Activated T-helper 2 cell treated with anti-CD3 and anti-CD28 coated beads, Interferon-gamma antibody, Interleukin-2, Interleukin-4, amounts not matched to agents 10 μg/mL and 5 μg/mL and 100 μg/mL, durations not matched to agents 14 hours and 24 hours and 36 hours (primary cell): ENCODE measurements around the gene TULP4. TPM values are rescaled to one million over a fixed set of nuclear protein-coding genes. Genes with fewer than 3 reads are reported as not detected.
"Not testable (repeated sequence)": the region's sequence is repeated elsewhere in the genome, so short reads cannot be mapped to it uniquely, and the experiment has no call there.

ENCODE experiments used
- DNase-seq: peaks from one replicate; pipeline ENCODE4 v3.0.0; 2021; ENCODE audit warnings: low spot score
- H3K27ac Mint-ChIP-seq: one replicate; pipeline ENCODE4 v1.8.0; 2021; ENCODE audit warnings: mixed read lengths
- H3K27me3 Mint-ChIP-seq: one replicate; pipeline ENCODE4 v1.8.0; 2021; ENCODE audit warnings: low read depth, mixed read lengths
- H3K36me3 Mint-ChIP-seq: one replicate; pipeline ENCODE4 v1.8.0; 2021; ENCODE audit warnings: low read depth, mixed read lengths
- H3K4me1 Mint-ChIP-seq: one replicate; pipeline ENCODE4 v1.8.0; 2021; ENCODE audit warnings: low read depth, mixed read lengths
- H3K4me3 Mint-ChIP-seq: one replicate; pipeline ENCODE4 v1.8.0; 2021; ENCODE audit warnings: low read depth, mild to moderate bottlenecking, moderate library complexity, mixed read lengths
- H3K9me3 Mint-ChIP-seq: one replicate; pipeline ENCODE4 v1.8.0; 2021; ENCODE audit warnings: mixed read lengths
- intact Hi-C: fragments of 100-400 bp; cut with micrococcal nuclease; formaldehyde crosslinking; loops from one replicate; pipeline ENCODE4 v1.15.1; 2023
- total RNA-seq: library from RNA; stranded (reverse); gene quantifications from 2 replicates; pipeline ENCODE4 v1.2.3, GENCODE V29; 2022

Gene TULP4
- total RNA-seq, 1 donor from 2014 or later = 19.8 TPM

- H3K4me1 Mint-ChIP-seq, H3K4me3 Mint-ChIP-seq, H3K27me3 Mint-ChIP-seq, H3K27ac Mint-ChIP-seq, H3K9me3 Mint-ChIP-seq, H3K36me3 Mint-ChIP-seq, intact Hi-C loops, DNase-seq: not testable (repeated sequence)
Observed at GRCh38 chr6:158339197-158339596, 26.9 kb downstream of the TULP4 start.

- Mint-ChIP-seq H3K27me3 (no peaks in the 10 kb centered on the region), H3K4me3 (no peak overlapping the region), H3K27ac (no peak overlapping the region), H3K9me3 (peaks cover 2% of the 10 kb centered on the region), H3K4me1 (peaks cover 12% of the 10 kb centered on the region), H3K36me3 (peaks cover 5% of the 10 kb centered on the region)
- DNase-seq = no peak
- intact Hi-C loops = no loop called here
Observed at GRCh38 chr6:158340252-158340651, 28.0 kb downstream of the TULP4 start.

GRCh38 chr6:158344534-158344933 lies 32.3 kb downstream of the TULP4 start:
- peaks cover 18% of the 10 kb centered on the region for H3K9me3 Mint-ChIP-seq
- intact Hi-C loops = loop anchor here (2.0 kb wide), 1 partner anchor 54 kb away; no protein-coding TSS in a partner anchor
- no peaks in the 10 kb centered on the region for H3K27me3 Mint-ChIP-seq
- H3K36me3 Mint-ChIP-seq = peaks cover 23% of the 10 kb centered on the region
- H3K4me3 Mint-ChIP-seq = no peak overlapping the region
- peaks cover 16% of the 10 kb centered on the region for H3K4me1 Mint-ChIP-seq
- no peak for DNase-seq
- peak overlapping the region; percentile 6 for H3K27ac Mint-ChIP-seq

- Mint-ChIP-seq H3K36me3 (peaks cover 23% of the 10 kb centered on the region), H3K9me3 (peaks cover 18% of the 10 kb centered on the region), H3K4me1 (peaks cover 16% of the 10 kb centered on the region)
- not testable (repeated sequence) for DNase-seq, H3K4me3 Mint-ChIP-seq, H3K27ac Mint-ChIP-seq, H3K27me3 Mint-ChIP-seq
- intact Hi-C loops = loop anchor here (2.0 kb wide), 1 partner anchor 55 kb away; no protein-coding TSS in a partner anchor
Observed at GRCh38 chr6:158345444-158345843, 33.2 kb downstream of the TULP4 start.

- Mint-ChIP-seq H3K4me1 (peaks cover 16% of the 10 kb centered on the region), H3K4me3 (no peak overlapping the region), H3K9me3 (peaks cover 18% of the 10 kb centered on the region), H3K27ac (no peak overlapping the region), H3K36me3 (peaks cover 27% of the 10 kb centered on the region), H3K27me3 (no peaks in the 10 kb centered on the region)
- DNase-seq = no peak
- intact Hi-C loops = no loop called here
Observed at GRCh38 chr6:158347335-158347734, 35.1 kb downstream of the TULP4 start.

GRCh38 chr6:158348737-158349504 lies 36.7 kb downstream of the TULP4 start:
- H3K27me3 Mint-ChIP-seq, intact Hi-C loops, H3K4me3 Mint-ChIP-seq, H3K27ac Mint-ChIP-seq, DNase-seq: not testable (repeated sequence)
- H3K9me3 Mint-ChIP-seq = peaks cover 18% of the 10 kb centered on the region
- peaks cover 27% of the 10 kb centered on the region for H3K36me3 Mint-ChIP-seq
- peaks cover 15% of the 10 kb centered on the region for H3K4me1 Mint-ChIP-seq

GRCh38 chr6:158349505-158350275 lies 37.4 kb downstream of the TULP4 start:
- intact Hi-C loops = not testable (repeated sequence)

GRCh38 chr6:158350731-158351130 lies 38.5 kb downstream of the TULP4 start:
- peaks cover 17% of the 10 kb centered on the region for H3K36me3 Mint-ChIP-seq
- DNase-seq, H3K4me1 Mint-ChIP-seq, H3K4me3 Mint-ChIP-seq, H3K27ac Mint-ChIP-seq, H3K27me3 Mint-ChIP-seq, intact Hi-C loops: not testable (repeated sequence)
- H3K9me3 Mint-ChIP-seq = peaks cover 11% of the 10 kb centered on the region

More at GRCh38 chr6:158349505-158350275, 37.4 kb downstream of the TULP4 start:
- DNase-seq, H3K27ac Mint-ChIP-seq, H3K27me3 Mint-ChIP-seq, H3K4me1 Mint-ChIP-seq, H3K4me3 Mint-ChIP-seq: not testable (repeated sequence)
- Mint-ChIP-seq H3K9me3 (peaks cover 18% of the 10 kb centered on the region), H3K36me3 (peaks cover 26% of the 10 kb centered on the region)

GRCh38 chr6:158353883-158354877 lies 41.9 kb downstream of the TULP4 start:
- Mint-ChIP-seq H3K27ac (no peak overlapping the region), H3K27me3 (no peaks in the 10 kb centered on the region), H3K36me3 (peaks cover 4% of the 10 kb centered on the region), H3K4me1 (peaks cover 33% of the 10 kb centered on the region), H3K4me3 (no peak overlapping the region), H3K9me3 (no peaks in the 10 kb centered on the region)
- DNase-seq = no peak
- intact Hi-C loops = no loop called here

- peaks cover 41% of the 10 kb centered on the region for H3K4me1 Mint-ChIP-seq
- intact Hi-C loops = loop anchor here (5.0 kb wide), 3 partner anchors 35 to 160 kb away; no protein-coding TSS in a partner anchor
Observed at GRCh38 chr6:158356586-158357546, 44.6 kb downstream of the TULP4 start.

GRCh38 chr6:158357570-158358216 lies 45.4 kb downstream of the TULP4 start:
- intact Hi-C loops = loop anchor here (2.0 to 5.0 kb wide), 4 partner anchors 35 to 160 kb away; no protein-coding TSS in a partner anchor
- no peak for DNase-seq

More at GRCh38 chr6:158356586-158357546, 44.6 kb downstream of the TULP4 start:
- no peak for DNase-seq
- Mint-ChIP-seq H3K27ac (peak overlapping the region; percentile 31), H3K36me3 (no peaks in the 10 kb centered on the region), H3K27me3 (no peaks in the 10 kb centered on the region), H3K9me3 (no peaks in the 10 kb centered on the region), H3K4me3 (no peak overlapping the region)

More at GRCh38 chr6:158357570-158358216, 45.4 kb downstream of the TULP4 start:
- no peaks in the 10 kb centered on the region for H3K27me3 Mint-ChIP-seq
- H3K4me1 Mint-ChIP-seq = peaks cover 41% of the 10 kb centered on the region
- H3K36me3 Mint-ChIP-seq = no peaks in the 10 kb centered on the region
- H3K27ac Mint-ChIP-seq = peak overlapping the region; percentile 78
- H3K9me3 Mint-ChIP-seq = no peaks in the 10 kb centered on the region
- peak overlapping the region; percentile 41 for H3K4me3 Mint-ChIP-seq
